Measurements from ENCODE around the gene SUCLA2. TPM values are rescaled to one million over a fixed set of nuclear protein-coding genes. Genes with fewer than 3 reads are reported as not detected.

Gene SUCLA2
- total RNA-seq, 1 experiment from 2014 or later: 53.9 TPM

DNA sequence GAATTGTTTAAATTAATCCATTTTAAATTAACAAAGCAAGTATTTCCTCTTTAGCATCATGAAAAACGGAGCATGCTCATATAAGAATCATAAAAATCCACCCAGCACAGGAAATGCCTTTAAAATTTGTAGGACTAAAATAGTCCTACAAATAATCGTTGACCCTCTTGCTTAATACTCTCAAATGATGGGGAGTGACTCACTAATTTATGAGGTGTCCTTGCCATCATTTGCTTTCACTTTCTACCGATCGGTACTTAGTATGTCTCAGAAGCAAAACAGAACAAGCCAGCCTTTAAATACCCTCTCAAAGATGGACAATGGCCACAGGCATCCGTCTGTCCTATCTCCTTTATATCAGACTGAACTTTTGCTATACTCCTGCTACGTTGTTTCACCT is 97.2 kb downstream of the SUCLA2 start:
- no peak overlapping the region for H3K4me2 ChIP-seq (ENCODE audit: insufficient read depth, insufficient read length, low read length)
- no peak overlapping the region for H2BK20ac ChIP-seq (ENCODE audit: low read depth, low read length, poor library complexity, severe bottlenecking)
- no peak overlapping the region for H4K91ac ChIP-seq (ENCODE audit: insufficient read length, low read depth, low read length)
- no peak overlapping the region for H3K4ac ChIP-seq (ENCODE audit: low read depth, low read length)
- H2BK5ac ChIP-seq (ENCODE audit: insufficient read length, low read length): no peak overlapping the region
- H2BK120ac ChIP-seq (ENCODE audit: low read depth, low read length, poor library complexity, severe bottlenecking): no peak overlapping the region
- no peak overlapping the region for H3K18ac ChIP-seq (ENCODE audit: insufficient read length, low read depth, low read length)
- no peak overlapping the region for H3K4me3 Mint-ChIP-seq
- H3K4me1 ChIP-seq (ENCODE audit: insufficient read depth, low read length): no peaks in the 10 kb centered on the region
- H3K9ac ChIP-seq (ENCODE audit: extremely low read depth, insufficient read length, low read length): no peak overlapping the region
- H3K9me3 ChIP-seq (ENCODE audit: control insufficient read depth, low read depth, low read length): no peaks in the 10 kb centered on the region
- H2BK12ac ChIP-seq (ENCODE audit: insufficient read length, low read depth, low read length): no peak overlapping the region
- DNase-seq: no peak
- peaks cover 5 to 15% of the 10 kb centered on the region in 2 experiments; a peak in 4 of 5 replicates for H3K9me3 Mint-ChIP-seq
- H3K27ac ChIP-seq (ENCODE audit: insufficient read length, low read depth, low read length): no peak overlapping the region
- H3K4me1 Mint-ChIP-seq: 0 out of 4 replicates have a peak, but pooled peaks cover 0 to 3% of the 10 kb centered on the region in 2 experiments
- H3K27me3 ChIP-seq (ENCODE audit: insufficient read depth, low read length): no peaks in the 10 kb centered on the region
- no peak overlapping the region for H3K23ac ChIP-seq (ENCODE audit: insufficient read length, low read depth, low read length)
- peaks cover 3 to 8% (median 4%) of the 10 kb centered on the region in 3 experiments; a peak in 6 of 7 replicates for H3K36me3 Mint-ChIP-seq (ENCODE audit: insufficient read depth in 1 of 3, low read depth in 3 of 3)
- TF ChIP-seq, protein P1, sequence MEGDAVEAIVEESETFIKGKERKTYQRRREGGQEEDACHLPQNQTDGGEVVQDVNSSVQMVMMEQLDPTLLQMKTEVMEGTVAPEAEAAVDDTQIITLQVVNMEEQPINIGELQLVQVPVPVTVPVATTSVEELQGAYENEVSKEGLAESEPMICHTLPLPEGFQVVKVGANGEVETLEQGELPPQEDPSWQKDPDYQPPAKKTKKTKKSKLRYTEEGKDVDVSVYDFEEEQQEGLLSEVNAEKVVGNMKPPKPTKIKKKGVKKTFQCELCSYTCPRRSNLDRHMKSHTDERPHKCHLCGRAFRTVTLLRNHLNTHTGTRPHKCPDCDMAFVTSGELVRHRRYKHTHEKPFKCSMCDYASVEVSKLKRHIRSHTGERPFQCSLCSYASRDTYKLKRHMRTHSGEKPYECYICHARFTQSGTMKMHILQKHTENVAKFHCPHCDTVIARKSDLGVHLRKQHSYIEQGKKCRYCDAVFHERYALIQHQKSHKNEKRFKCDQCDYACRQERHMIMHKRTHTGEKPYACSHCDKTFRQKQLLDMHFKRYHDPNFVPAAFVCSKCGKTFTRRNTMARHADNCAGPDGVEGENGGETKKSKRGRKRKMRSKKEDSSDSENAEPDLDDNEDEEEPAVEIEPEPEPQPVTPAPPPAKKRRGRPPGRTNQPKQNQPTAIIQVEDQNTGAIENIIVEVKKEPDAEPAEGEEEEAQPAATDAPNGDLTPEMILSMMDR (conservative IDR thresholded peaks at IDR 0.05): no peak
- no peak overlapping the region for H3K14ac ChIP-seq (ENCODE audit: insufficient read depth, low read length)
- H3K27ac Mint-ChIP-seq: no peak overlapping the region
- no peaks in the 10 kb centered on the region for H3K79me1 ChIP-seq (ENCODE audit: insufficient read depth, low read depth, low read length, poor library complexity, severe bottlenecking)
- no peak overlapping the region for H2AK5ac ChIP-seq (ENCODE audit: insufficient read length, low read length)
- H4K5ac ChIP-seq (ENCODE audit: insufficient read length, low read depth, low read length): no peak overlapping the region
- H2BK15ac ChIP-seq (ENCODE audit: low read depth, low read length): no peak overlapping the region
- no peaks in the 10 kb centered on the region for H4K20me1 ChIP-seq (ENCODE audit: control insufficient read depth, insufficient read depth, insufficient read length)
- H4K8ac ChIP-seq (replicated peaks; ENCODE audit: insufficient read length, low read depth, low read length): no peak overlapping the region
- no peaks in the 10 kb centered on the region for H3K27me3 Mint-ChIP-seq (ENCODE audit: low read depth)
- no peak overlapping the region for H3T11ph ChIP-seq (ENCODE audit: low read length)
- WGBS (ENCODE audit: extremely low coverage, insufficient read length, low lambda C conversion rate): no CpG with 5 or more reads among the region's 6 CpGs
- H3K79me2 ChIP-seq (ENCODE audit: insufficient read depth, low read length): no peaks in the 10 kb centered on the region
- H3K23me2 ChIP-seq (ENCODE audit: insufficient read length, low read depth, low read length, poor library complexity, severe bottlenecking): no peaks in the 10 kb centered on the region
- no peak overlapping the region for H2AFZ ChIP-seq (ENCODE audit: low read length)
- no peak overlapping the region for H3K56ac ChIP-seq (ENCODE audit: insufficient read length, low read depth, low read length)

All from H9 (cell line).